H1 (cell line): ENCODE data around the gene EFNA3. TPM values are rescaled to one million over a fixed set of nuclear protein-coding genes. Genes with fewer than 3 reads are reported as not detected.

ENCODE experiments used
- SIN3A ChIP-seq, 2 experiments: IDR thresholded peaks in 1 of 2; conservative IDR thresholded peaks in 1 of 2; 2 replicates each; pipeline ENCODE4 v1.6.1; 2011 to 2012; ENCODE audit warnings: low read length in 2 of 2, improper control_type of control experiment in 1 of 2, low read depth in 1 of 2, mild to moderate bottlenecking in 1 of 2
- polyA plus RNA-seq, 7 experiments: library from polyadenylated mRNA; depleted of rRNA in 3 of 7; stranded (reverse) in 5 of 7; unstranded in 2 of 7; fragments of >200 nt in 5 of 7; fragments of 200-250 nt in 2 of 7; gene quantifications; 1 replicate in 5 of 7; 2 replicates in 1 of 7; 4 replicates in 1 of 7; pipeline versions ENCODE4 v1.2.1 to v1.2.3, GENCODE V29; 2011 to 2013; ENCODE audit warnings: missing spikeins in 2 of 7, mixed read lengths in 2 of 7
- total RNA-seq: library from RNA; stranded (reverse); fragmentation: NEBNext Ultra II Directional; extraction: Animal tissue kit (Norgen Biotek cat#: 25700); gene quantifications from 2 replicates; pipeline ENCODE4 v1.2.1, GENCODE V29; 2021
- TF ChIP-seq, protein P1 (sequence below): IDR thresholded peaks from 2 replicates; pipeline ENCODE4 v1.6.1; 2011; ENCODE audit warnings: low read depth, mild to moderate bottlenecking, low read length; ENCODE audit not compliant: insufficient read depth

Gene EFNA3
- total and polyA plus RNA-seq, 2 of the 8 experiments (the other 6 are each of a cell fraction or from before 2014, with no cell fraction given): 10.8 to 13.8 TPM

DNA sequence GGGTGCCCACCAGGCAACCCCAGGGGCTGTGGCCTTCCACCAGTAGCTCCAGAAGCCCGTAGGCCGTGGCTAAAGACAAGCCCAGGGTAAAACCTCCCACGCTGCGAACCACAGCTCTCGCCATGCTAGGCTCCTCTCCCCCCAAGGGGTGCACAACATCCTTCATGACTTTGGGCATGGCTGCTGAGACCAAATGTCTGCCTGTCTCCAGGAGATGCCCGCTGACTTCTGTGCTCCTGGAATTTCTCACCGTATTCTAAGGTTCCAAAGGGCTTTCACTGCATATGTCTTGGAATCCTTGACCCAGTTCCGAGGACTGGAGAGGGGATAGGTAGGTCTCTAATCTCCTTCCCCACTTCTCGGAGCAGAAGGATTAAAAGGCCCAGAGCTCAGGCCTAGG lies 45.1 kb upstream of the EFNA3 start, which contains the start of the genes DCST1 and DCST2 (continued):
- TF ChIP-seq SIN3A (conservative IDR thresholded peaks at IDR 0.05 in 1 of 2, IDR thresholded peaks at IDR 0.05 in 1 of 2; ENCODE audit: low read depth in 1 of 2, low read length in 2 of 2): no peak
- TF ChIP-seq, protein P1, sequence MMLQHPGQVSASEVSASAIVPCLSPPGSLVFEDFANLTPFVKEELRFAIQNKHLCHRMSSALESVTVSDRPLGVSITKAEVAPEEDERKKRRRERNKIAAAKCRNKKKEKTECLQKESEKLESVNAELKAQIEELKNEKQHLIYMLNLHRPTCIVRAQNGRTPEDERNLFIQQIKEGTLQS: no peak
- TF ChIP-seq, all 59 proteins: peak for 0
